KBM-7 (cell line): ENCODE results near the gene OLIG2.

ENCODE experiments used
- DNase-seq: peaks from one replicate; pipeline ENCODE4 v3.0.0-alpha.2; 2015
- in situ Hi-C: fragments of 300-500 bp; cut with MboI; formaldehyde crosslinking; loops from 2 replicates; pipeline ENCODE4 v1.14.3; 2020; ENCODE audit warnings: low sequenced_read_pairs, low pct_unique_long_range_greater_than_20kb, mixed read lengths

OLIG2 gene

DNA sequence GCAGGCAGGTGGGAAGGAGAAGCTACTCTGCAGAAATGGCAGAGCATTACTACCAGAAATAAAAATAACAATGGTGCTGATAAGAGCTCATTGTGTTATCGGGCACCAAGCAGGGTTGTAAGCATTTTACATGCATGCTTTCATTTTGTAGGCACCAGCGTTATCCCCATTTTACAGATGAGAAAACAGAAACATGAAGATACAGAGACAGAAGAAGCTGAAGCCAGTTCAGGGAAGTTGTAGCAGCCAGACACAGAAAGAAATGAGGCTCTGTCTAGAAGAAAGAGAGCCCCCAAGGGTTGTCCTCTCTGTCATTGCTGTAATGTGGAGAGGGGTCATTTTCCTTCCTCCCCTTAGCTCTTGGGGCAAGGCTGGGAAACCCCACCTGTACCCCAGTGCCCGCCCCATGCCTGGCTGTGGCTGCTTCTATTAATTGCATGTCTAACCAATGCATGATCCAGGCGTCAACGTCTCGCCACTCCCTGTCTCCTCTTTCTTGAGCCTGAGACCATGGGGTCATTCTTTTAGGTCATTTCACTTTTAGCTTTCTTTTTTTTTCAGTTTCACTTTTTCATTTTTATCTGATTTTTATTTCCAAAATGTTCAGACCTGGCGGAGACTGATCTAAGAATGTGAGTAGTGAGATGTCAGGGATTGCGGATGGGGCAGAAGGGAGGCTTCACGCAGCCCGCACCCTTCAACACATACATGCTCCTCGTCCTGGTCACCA, 51.0 kb downstream of the OLIG2 start:
- in situ Hi-C loops = no loop called here
- no peak for DNase-seq
